HEK293 (cell line): Measurements from ENCODE around the gene GPN3.

ENCODE experiments used
- GFI1B ChIP-seq: fragments of 450-650 bp; formaldehyde crosslinking; IDR thresholded peaks from 2 replicates; pipeline ENCODE4 v1.5.1; 2016; ENCODE audit warnings: missing biosample characterization, missing genetic modification characterization
- GLIS2 ChIP-seq: fragments of 450-650 bp; formaldehyde crosslinking; IDR thresholded peaks from 2 replicates; pipeline ENCODE4 v1.5.1; 2016; ENCODE audit warnings: missing biosample characterization, missing genetic modification characterization
- KLF9 ChIP-seq: fragments of 450-650 bp; formaldehyde crosslinking; IDR thresholded peaks from 2 replicates; pipeline ENCODE4 v1.5.1; 2016; ENCODE audit warnings: missing biosample characterization, missing genetic modification characterization, low read depth
- RBAK ChIP-seq: fragments of 450-650 bp; formaldehyde crosslinking; IDR thresholded peaks from 2 replicates; pipeline ENCODE4 v1.5.1; 2016; ENCODE audit warnings: missing biosample characterization, missing genetic modification characterization
- SCRT2 ChIP-seq: fragments of 450-650 bp; formaldehyde crosslinking; IDR thresholded peaks from 2 replicates; pipeline ENCODE4 v1.5.1; 2016; ENCODE audit warnings: missing biosample characterization, missing genetic modification characterization
- SP7 ChIP-seq: fragments of 450-650 bp; formaldehyde crosslinking; IDR thresholded peaks from 2 replicates; pipeline ENCODE4 v1.5.1; 2016; ENCODE audit warnings: missing biosample characterization, missing genetic modification characterization
- TCF7L2 ChIP-seq: IDR thresholded peaks from 2 replicates; pipeline ENCODE4 v1.6.1; 2011; ENCODE audit warnings: low read depth, mild to moderate bottlenecking, inconsistent platforms, low read length, moderate library complexity, borderline replicate concordance
- YY1 ChIP-seq: fragments of 450-650 bp; formaldehyde crosslinking; IDR thresholded peaks from 2 replicates; pipeline ENCODE4 v1.5.1; 2018; ENCODE audit warnings: missing biosample characterization, missing genetic modification characterization
- ZBTB21 ChIP-seq: fragments of 450-650 bp; formaldehyde crosslinking; IDR thresholded peaks from 2 replicates; pipeline ENCODE4 v1.5.1; 2017; ENCODE audit warnings: missing biosample characterization, missing genetic modification characterization
- ZBTB44 ChIP-seq: fragments of 450-650 bp; IDR thresholded peaks from 2 replicates; pipeline ENCODE4 v1.5.1; 2018; ENCODE audit warnings: missing biosample characterization, mild to moderate bottlenecking, missing genetic modification characterization
- ZBTB48 ChIP-seq: fragments of 450-650 bp; formaldehyde crosslinking; IDR thresholded peaks from 2 replicates; pipeline ENCODE4 v1.5.1; 2016; ENCODE audit warnings: missing biosample characterization, missing genetic modification characterization
- ZBTB8A ChIP-seq: fragments of 450-650 bp; formaldehyde crosslinking; IDR thresholded peaks from 2 replicates; pipeline ENCODE4 v1.5.1; 2016; ENCODE audit warnings: missing biosample characterization, missing genetic modification characterization
- ZFP37 ChIP-seq: fragments of 450-650 bp; formaldehyde crosslinking; IDR thresholded peaks from 2 replicates; pipeline ENCODE4 v1.5.1; 2016; ENCODE audit warnings: missing biosample characterization, missing genetic modification characterization
- ZNF114 ChIP-seq: fragments of 450-650 bp; formaldehyde crosslinking; IDR thresholded peaks from 2 replicates; pipeline ENCODE4 v1.5.0; 2017; ENCODE audit warnings: missing biosample characterization, missing genetic modification characterization
- ZNF169 ChIP-seq: fragments of 450-650 bp; formaldehyde crosslinking; IDR thresholded peaks from 2 replicates; pipeline ENCODE4 v1.5.1; 2016; ENCODE audit warnings: missing biosample characterization, missing genetic modification characterization
- ZNF266 ChIP-seq: fragments of 450-650 bp; formaldehyde crosslinking; IDR thresholded peaks from 2 replicates; pipeline ENCODE4 v1.5.1; 2016; ENCODE audit warnings: missing biosample characterization, missing genetic modification characterization, low read depth
- ZNF335 ChIP-seq: fragments of 450-650 bp; formaldehyde crosslinking; conservative IDR thresholded peaks from 2 replicates; pipeline ENCODE4 v1.5.1; 2016; ENCODE audit warnings: missing biosample characterization, missing genetic modification characterization
- ZNF48 ChIP-seq: fragments of 450-650 bp; formaldehyde crosslinking; IDR thresholded peaks from 2 replicates; pipeline ENCODE4 v1.5.1; 2016; ENCODE audit warnings: missing biosample characterization, missing genetic modification characterization
- ZNF501 ChIP-seq: fragments of 450-650 bp; formaldehyde crosslinking; IDR thresholded peaks from 2 replicates; pipeline ENCODE4 v1.5.1; 2016; ENCODE audit warnings: missing biosample characterization, missing genetic modification characterization
- ZNF518A ChIP-seq: fragments of 450-650 bp; formaldehyde crosslinking; conservative IDR thresholded peaks from 2 replicates; pipeline ENCODE4 v1.5.1; 2016; ENCODE audit warnings: low read depth, missing biosample characterization, missing genetic modification characterization
- ZNF548 ChIP-seq: fragments of 450-650 bp; formaldehyde crosslinking; IDR thresholded peaks from 2 replicates; pipeline ENCODE4 v1.5.1; 2016; ENCODE audit warnings: missing biosample characterization, missing genetic modification characterization
- ZNF624 ChIP-seq: fragments of 450-650 bp; formaldehyde crosslinking; IDR thresholded peaks from 2 replicates; pipeline ENCODE4 v1.5.1; 2017; ENCODE audit warnings: missing biosample characterization, missing genetic modification characterization
- ZNF658 ChIP-seq: fragments of 450-650 bp; formaldehyde crosslinking; IDR thresholded peaks from 2 replicates; pipeline ENCODE4; 2016; ENCODE audit warnings: missing biosample characterization, missing genetic modification characterization
- ZNF704 ChIP-seq: fragments of 450-650 bp; formaldehyde crosslinking; IDR thresholded peaks from 2 replicates; pipeline ENCODE4 v1.5.1; 2016; ENCODE audit warnings: missing biosample characterization, missing genetic modification characterization
- ZNF747 ChIP-seq: fragments of 450-650 bp; formaldehyde crosslinking; IDR thresholded peaks from 2 replicates; pipeline ENCODE4 v1.5.1; 2016; ENCODE audit warnings: missing biosample characterization, missing genetic modification characterization
- ZNF785 ChIP-seq: fragments of 450-650 bp; formaldehyde crosslinking; IDR thresholded peaks from 2 replicates; pipeline ENCODE4 v1.5.1; 2016; ENCODE audit warnings: missing biosample characterization, missing genetic modification characterization
- ZNF830 ChIP-seq: fragments of 450-650 bp; IDR thresholded peaks from 2 replicates; pipeline ENCODE4 v1.5.0; 2018; ENCODE audit warnings: missing biosample characterization, missing genetic modification characterization, low read depth, mild to moderate bottlenecking, moderate library complexity
- ZSCAN30 ChIP-seq: fragments of 450-650 bp; IDR thresholded peaks from 2 replicates; pipeline ENCODE4 v1.5.1; 2018; ENCODE audit warnings: missing biosample characterization, mild to moderate bottlenecking, missing genetic modification characterization, moderate library complexity
- ZXDB ChIP-seq: fragments of 450-650 bp; formaldehyde crosslinking; IDR thresholded peaks from 2 replicates; pipeline ENCODE4 v1.5.1; 2016; ENCODE audit warnings: missing biosample characterization, missing genetic modification characterization
- TF ChIP-seq, protein P1 (sequence below): sonication (generic); formaldehyde crosslinking; IDR thresholded peaks from 2 replicates; pipeline ENCODE4 v1.8.1; 2022; ENCODE audit warnings: mild to moderate bottlenecking, moderate library complexity, missing genetic modification reagents
- TF ChIP-seq, protein P2 (sequence below): fragments of 450-650 bp; formaldehyde crosslinking; IDR thresholded peaks from 2 replicates; pipeline ENCODE4 v1.5.1; 2017; ENCODE audit warnings: missing biosample characterization, missing genetic modification characterization

Gene GPN3

GRCh38 chr12:110449799-110450497, 18.1 kb downstream of the GPN3 start, which contains the start of gene ARPC3 (continued):
- TF ChIP-seq ZNF518A (tag by site-specific recombination): peak; percentile 85
- peak; percentile 32 for TF ChIP-seq YY1
- TF ChIP-seq ZNF501 (tag by site-specific recombination): peak; percentile 59; the same call in 1 of the 2 replicates
- TF ChIP-seq ZNF785: 0 out of 2 replicates have a peak, but pooled peaks have one; percentile 25
- no peak for TF ChIP-seq ZNF548 (tag by site-specific recombination)
- TF ChIP-seq SP7 (tag by site-specific recombination): peak; percentile 84
- no peak for TF ChIP-seq ZNF704
- peak; percentile 84; the same call in 1 of the 2 replicates for TF ChIP-seq GLIS2
- no peak for TF ChIP-seq GFI1B (tag by site-specific recombination)
- TF ChIP-seq ZNF114 (tag by site-specific recombination): no peak
- no peak for TF ChIP-seq ZBTB21 (tag by site-specific recombination)
- no peak for TF ChIP-seq ZNF658 (tag by site-specific recombination)
- no peak for TF ChIP-seq ZNF169 (tag by site-specific recombination)
- TF ChIP-seq ZNF624 (tag by site-specific recombination): no peak
- TF ChIP-seq ZNF747: no peak
- no peak for TF ChIP-seq TCF7L2
- TF ChIP-seq ZNF335: peak; percentile 97
- TF ChIP-seq ZBTB8A (tag by site-specific recombination): peak; percentile 21; the same call in 1 of the 2 replicates
- no peak; the same call in 1 of the 2 replicates for TF ChIP-seq ZSCAN30 (tag by site-specific recombination)
- TF ChIP-seq ZBTB44 (tag by site-specific recombination): 0 out of 2 replicates have a peak, but pooled peaks have one; percentile 34
- peak; percentile 74 for TF ChIP-seq ZBTB48 (tag by site-specific recombination)
- TF ChIP-seq ZXDB (tag by site-specific recombination): peak; percentile 76
- TF ChIP-seq, protein P1, sequence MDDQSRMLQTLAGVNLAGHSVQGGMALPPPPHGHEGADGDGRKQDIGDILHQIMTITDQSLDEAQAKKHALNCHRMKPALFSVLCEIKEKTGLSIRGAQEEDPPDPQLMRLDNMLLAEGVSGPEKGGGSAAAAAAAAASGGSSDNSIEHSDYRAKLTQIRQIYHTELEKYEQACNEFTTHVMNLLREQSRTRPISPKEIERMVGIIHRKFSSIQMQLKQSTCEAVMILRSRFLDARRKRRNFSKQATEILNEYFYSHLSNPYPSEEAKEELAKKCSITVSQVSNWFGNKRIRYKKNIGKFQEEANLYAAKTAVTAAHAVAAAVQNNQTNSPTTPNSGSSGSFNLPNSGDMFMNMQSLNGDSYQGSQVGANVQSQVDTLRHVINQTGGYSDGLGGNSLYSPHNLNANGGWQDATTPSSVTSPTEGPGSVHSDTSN (CRISPR knock-in tag): peak; percentile 36; the same call in 1 of the 2 replicates
- no peak for TF ChIP-seq ZFP37 (tag by site-specific recombination)
- no peak for TF ChIP-seq ZNF830 (tag by site-specific recombination)
- peak; percentile 56; the same call in 1 of the 2 replicates for TF ChIP-seq SCRT2 (tag by site-specific recombination)
- TF ChIP-seq ZNF266: no peak
- peak; percentile 80 for TF ChIP-seq KLF9 (tag by site-specific recombination)
- no peak for TF ChIP-seq RBAK (tag by site-specific recombination)
- TF ChIP-seq, protein P2, sequence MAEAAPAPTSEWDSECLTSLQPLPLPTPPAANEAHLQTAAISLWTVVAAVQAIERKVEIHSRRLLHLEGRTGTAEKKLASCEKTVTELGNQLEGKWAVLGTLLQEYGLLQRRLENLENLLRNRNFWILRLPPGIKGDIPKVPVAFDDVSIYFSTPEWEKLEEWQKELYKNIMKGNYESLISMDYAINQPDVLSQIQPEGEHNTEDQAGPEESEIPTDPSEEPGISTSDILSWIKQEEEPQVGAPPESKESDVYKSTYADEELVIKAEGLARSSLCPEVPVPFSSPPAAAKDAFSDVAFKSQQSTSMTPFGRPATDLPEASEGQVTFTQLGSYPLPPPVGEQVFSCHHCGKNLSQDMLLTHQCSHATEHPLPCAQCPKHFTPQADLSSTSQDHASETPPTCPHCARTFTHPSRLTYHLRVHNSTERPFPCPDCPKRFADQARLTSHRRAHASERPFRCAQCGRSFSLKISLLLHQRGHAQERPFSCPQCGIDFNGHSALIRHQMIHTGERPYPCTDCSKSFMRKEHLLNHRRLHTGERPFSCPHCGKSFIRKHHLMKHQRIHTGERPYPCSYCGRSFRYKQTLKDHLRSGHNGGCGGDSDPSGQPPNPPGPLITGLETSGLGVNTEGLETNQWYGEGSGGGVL: peak; percentile 32
- TF ChIP-seq ZNF48 (tag by site-specific recombination): no peak
